Ovary (tissue), 9 donors: ENCODE results near the gene B4GALT5. TPM values are rescaled to one million over a fixed set of nuclear protein-coding genes. Genes with fewer than 3 reads are reported as not detected.
"Not testable (repeated sequence)": the region's sequence is repeated elsewhere in the genome, so short reads cannot be mapped to it uniquely, and the experiment has no call there.

Experiments used
- DNase-seq, 5 donors: peaks; one replicate each; pipeline ENCODE4 v3.0.0-alpha.2; 2019 to 2020
- H3K27ac ChIP-seq, 2 donors: fragments of 200-600 bp; one replicate each; pipeline versions ENCODE4 v1.5.1 to v1.8.0; 2019 to 2022
- H3K27me3 ChIP-seq: fragments of 200-600 bp; one replicate; pipeline ENCODE4 v1.8.0; 2022
- H3K36me3 ChIP-seq: fragments of 200-600 bp; sonication (generic); one replicate; pipeline ENCODE4 v1.5.1; 2019
- H3K4me1 ChIP-seq: one replicate; pipeline ENCODE4 v1.8.1; 2013; ENCODE audit warnings: mild to moderate bottlenecking, moderate library complexity; ENCODE audit not compliant: insufficient read depth
- H3K4me3 ChIP-seq: fragments of 200-600 bp; sonication (generic); one replicate; pipeline ENCODE4 v1.5.1; 2017
- H3K9me3 ChIP-seq, 2 donors: fragments of 200-600 bp in 1 of 2; sonication (generic) in 1 of 2; one replicate each; pipeline versions ENCODE4 v1.5.1 to v1.8.1; 2013 to 2019; ENCODE audit warnings: mild to moderate bottlenecking in 1 of 2, moderate library complexity in 1 of 2
- EP300 ChIP-seq: sonication (generic); formaldehyde crosslinking; IDR thresholded peaks from one replicate; pipeline ENCODE4 v1.6.1; 2017; ENCODE audit warnings: antibody characterized with exemption
- POLR2A ChIP-seq: fragments of 450-650 bp; IDR thresholded peaks from one replicate; pipeline ENCODE4 v1.6.1; 2017; ENCODE audit warnings: antibody characterized with exemption, mild to moderate bottlenecking, moderate library complexity
- WGBS, 3 donors: extraction: QIAGEN DNeasy Blood & Tissue Kit in 1 of 3; methylation state at CpG; one replicate each; pipeline versions ENCODE4 v1.1.5 to v1.1.7; 2013 to 2017; 5-methylcytosine and 5-hydroxymethylcytosine counted together
- intact Hi-C, 4 donors: fragments of 100-400 bp; cut with DNase I; formaldehyde crosslinking; loops; one replicate each; pipeline versions ENCODE4 v1.11.0 to v1.15.1; 2022 to 2023
- polyA plus RNA-seq, 2 donors: library from polyadenylated mRNA; stranded (reverse); fragments of 200-250 nt in 1 of 2; fragments of 350-450 nt in 1 of 2; fragmentation: Illumina TruSeq in 1 of 2; extraction: RNeasy Lipid Tissue Mini Kit (QIAGEN cat#74804) in 1 of 2; gene quantifications; one replicate each; pipeline ENCODE4 v1.2.3, GENCODE V29; 2013 to 2014
- total RNA-seq, 7 donors: library from RNA; depleted of rRNA in 2 of 7; stranded (reverse); fragments of >200 nt in 2 of 7; fragmentation: NEBNext Ultra II Directional in 3 of 7; extraction: Animal tissue kit (Norgen Biotek cat#: 25700) in 3 of 7; gene quantifications; one replicate each; pipeline versions ENCODE4 v1.1.0 to v1.2.4, GENCODE V29; 2016 to 2023
- TF ChIP-seq, protein P1 (sequence below), 3 donors: fragments of 450-650 bp in 2 of 3; fragments of 200-600 bp in 1 of 3; IDR thresholded peaks; one replicate each; pipeline versions ENCODE4 v1.5.1 to v1.8.0; 2016 to 2022; ENCODE audit warnings: antibody characterized with exemption in 3 of 3, mild to moderate bottlenecking in 1 of 3
- donor health status: DM: no; HTN: no; CAD: no; lungs with moderate emphysema.
- donor health status: DM: no; HTN: no; CAD: no.
- donor health status: Bipolar disorder and iron deficiency.
- donor health status: DM: yes; HTN: yes; CAD: no.
- donor health status: DM: no; HTN: no; CAD: no.
- donor health status: DM: yes; HTN: yes; CAD: no.

B4GALT5 gene
- total and polyA plus RNA-seq, 9 donors = 19.0 to 53.6 (median 37.7) TPM

DNA sequence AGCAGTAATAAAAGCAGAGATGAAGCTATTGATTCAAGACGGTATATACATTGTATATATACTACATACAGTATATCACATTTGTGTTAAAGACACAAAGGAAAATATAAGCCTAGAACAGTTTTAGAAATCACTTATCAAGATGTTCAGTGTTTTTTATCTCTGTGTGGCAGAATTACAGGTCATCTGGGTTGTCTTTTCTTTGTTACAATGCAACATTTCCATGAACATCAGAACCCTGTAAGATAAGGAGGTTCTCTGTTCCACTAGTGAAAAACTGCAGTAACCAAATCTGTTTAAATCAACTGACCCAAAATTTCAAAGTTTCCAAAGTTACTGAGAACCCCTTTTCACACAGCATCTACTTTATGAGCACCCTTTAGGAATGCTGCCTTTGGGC is 42.2 kb downstream of the B4GALT5 start:
- intact Hi-C loops = no loop called here
- TF ChIP-seq, protein P1, sequence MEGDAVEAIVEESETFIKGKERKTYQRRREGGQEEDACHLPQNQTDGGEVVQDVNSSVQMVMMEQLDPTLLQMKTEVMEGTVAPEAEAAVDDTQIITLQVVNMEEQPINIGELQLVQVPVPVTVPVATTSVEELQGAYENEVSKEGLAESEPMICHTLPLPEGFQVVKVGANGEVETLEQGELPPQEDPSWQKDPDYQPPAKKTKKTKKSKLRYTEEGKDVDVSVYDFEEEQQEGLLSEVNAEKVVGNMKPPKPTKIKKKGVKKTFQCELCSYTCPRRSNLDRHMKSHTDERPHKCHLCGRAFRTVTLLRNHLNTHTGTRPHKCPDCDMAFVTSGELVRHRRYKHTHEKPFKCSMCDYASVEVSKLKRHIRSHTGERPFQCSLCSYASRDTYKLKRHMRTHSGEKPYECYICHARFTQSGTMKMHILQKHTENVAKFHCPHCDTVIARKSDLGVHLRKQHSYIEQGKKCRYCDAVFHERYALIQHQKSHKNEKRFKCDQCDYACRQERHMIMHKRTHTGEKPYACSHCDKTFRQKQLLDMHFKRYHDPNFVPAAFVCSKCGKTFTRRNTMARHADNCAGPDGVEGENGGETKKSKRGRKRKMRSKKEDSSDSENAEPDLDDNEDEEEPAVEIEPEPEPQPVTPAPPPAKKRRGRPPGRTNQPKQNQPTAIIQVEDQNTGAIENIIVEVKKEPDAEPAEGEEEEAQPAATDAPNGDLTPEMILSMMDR (IDR thresholded peaks at IDR 0.05) = no peak
- TF ChIP-seq EP300 = no peak
- no peak for TF ChIP-seq POLR2A
- no peaks in the 10 kb centered on the region for H3K36me3 ChIP-seq
- H3K4me1 ChIP-seq = peaks cover 10% of the 10 kb centered on the region
- no peak overlapping the region for H3K4me3 ChIP-seq
- no peaks in the 10 kb centered on the region for H3K27me3 ChIP-seq
- DNase-seq = no peak
- no peak overlapping the region for H3K27ac ChIP-seq
- no peaks in the 10 kb centered on the region for H3K9me3 ChIP-seq
- WGBS, 3 donors = 0 to 95% (median 44%) methylated on average over 1 of the region's 1 CpG

DNA sequence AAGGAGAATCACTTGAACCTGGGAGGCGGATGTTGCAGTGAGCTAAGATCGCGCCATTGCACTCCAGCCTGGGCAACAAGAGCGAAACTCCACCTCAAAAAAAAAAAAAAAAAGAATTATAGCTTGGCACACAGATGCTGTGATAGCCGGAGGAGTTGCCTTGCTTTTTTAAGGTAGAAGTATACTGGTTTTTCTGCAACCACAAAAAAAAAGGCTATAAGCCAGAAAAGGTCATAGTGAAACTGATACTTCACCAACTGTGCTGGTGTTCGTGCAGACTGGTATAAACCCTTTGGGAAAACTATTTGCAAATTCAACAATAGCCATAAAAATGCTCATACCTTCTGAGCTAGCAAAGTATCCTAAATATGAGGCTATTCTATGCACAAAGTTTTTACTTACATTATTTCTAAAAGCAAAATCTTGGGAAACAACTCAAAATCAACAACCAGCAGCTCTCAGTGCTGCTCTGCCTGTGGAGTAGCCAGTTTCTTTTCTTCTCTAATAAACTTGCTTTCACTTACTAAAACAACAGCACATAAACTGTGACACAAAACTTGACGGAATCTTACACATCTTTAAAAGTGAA is 44.0 kb downstream of the B4GALT5 start:
- intact Hi-C loops = no loop called here
- H3K4me1 ChIP-seq = peaks cover 8% of the 10 kb centered on the region
- DNase-seq = no peak
- H3K27ac ChIP-seq = no peak overlapping the region
- H3K4me3 ChIP-seq = no peak overlapping the region
- H3K27me3 ChIP-seq = no peaks in the 10 kb centered on the region
- TF ChIP-seq, protein P1 (IDR thresholded peaks at IDR 0.05) = no peak
- TF ChIP-seq EP300 (no peak), POLR2A (no peak)
- H3K9me3 ChIP-seq = no peaks in the 10 kb centered on the region
- H3K36me3 ChIP-seq = no peaks in the 10 kb centered on the region
- whole genome bisulfite sequencing, 3 donors = 58 to 66% (median 65%) methylated on average over 7 of the region's 7 CpGs

DNA sequence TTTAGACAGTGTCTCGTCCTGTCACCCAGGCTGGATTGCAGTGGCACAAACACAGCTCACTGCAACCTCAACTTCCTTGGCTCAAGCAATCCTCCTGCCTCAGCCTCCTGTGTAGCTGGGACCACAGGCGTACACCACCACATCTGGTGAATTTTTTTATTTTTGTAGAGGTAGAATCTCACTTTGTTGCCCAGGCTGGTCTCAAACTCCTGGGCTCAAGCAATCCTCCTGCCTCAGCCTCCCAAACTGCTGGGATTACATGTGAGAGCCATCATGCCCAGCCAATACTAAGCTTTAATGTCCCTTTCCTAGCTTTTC is 44.8 kb downstream of the B4GALT5 start:
- H3K4me3 ChIP-seq, intact Hi-C loops, H3K36me3 ChIP-seq, DNase-seq, H3K27ac ChIP-seq, H3K4me1 ChIP-seq, H3K27me3 ChIP-seq, H3K9me3 ChIP-seq: not testable (repeated sequence)
- 87 to 88% (median 87%) methylated on average over 2 of the region's 2 CpGs for WGBS, 3 donors

DNA sequence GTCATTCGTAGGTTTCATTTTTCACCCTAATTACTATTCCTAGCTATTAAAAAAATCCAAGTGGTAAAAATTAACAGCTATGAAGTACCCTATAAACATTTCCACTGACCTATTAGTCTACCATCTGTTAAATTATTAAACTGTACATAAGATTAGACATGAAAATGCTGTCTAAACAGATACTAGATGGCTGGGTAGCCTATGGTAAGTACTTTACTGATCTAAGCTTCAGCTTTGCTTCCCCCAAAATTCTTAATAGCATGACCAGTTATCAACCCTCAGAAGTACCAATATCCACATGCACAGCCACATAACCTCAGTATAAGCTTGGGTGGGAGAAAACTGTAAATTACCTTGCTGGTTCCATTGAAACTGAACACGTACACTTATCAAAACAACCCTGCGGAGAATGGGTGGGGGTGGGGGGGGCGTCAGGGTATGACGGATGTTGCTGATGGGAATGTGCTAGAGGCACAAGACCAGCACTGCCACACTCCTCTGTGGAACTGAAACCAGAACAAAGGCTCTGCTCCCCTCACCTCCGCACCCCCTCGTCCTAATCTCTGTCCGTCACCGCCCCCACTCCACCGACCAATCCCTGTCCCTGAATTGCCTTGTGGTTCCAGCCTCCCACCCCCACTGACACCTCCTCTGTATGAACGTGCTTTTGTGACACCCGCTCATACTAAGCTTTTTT is 45.3 kb downstream of the B4GALT5 start:
- Histone ChIP-seq H3K27ac (no peak overlapping the region), H3K9me3 (no peaks in the 10 kb centered on the region), H3K27me3 (no peaks in the 10 kb centered on the region), H3K4me1 (peaks cover 5% of the 10 kb centered on the region), H3K4me3 (no peak overlapping the region), H3K36me3 (no peaks in the 10 kb centered on the region)
- TF ChIP-seq POLR2A = no peak
- TF ChIP-seq EP300 = no peak
- TF ChIP-seq, protein P1 (IDR thresholded peaks at IDR 0.05) = no peak
- intact Hi-C loops = no loop called here
- WGBS, 3 donors = 57 to 77% (median 72%) methylated on average over 12 of the region's 12 CpGs
- no peak for DNase-seq

DNA sequence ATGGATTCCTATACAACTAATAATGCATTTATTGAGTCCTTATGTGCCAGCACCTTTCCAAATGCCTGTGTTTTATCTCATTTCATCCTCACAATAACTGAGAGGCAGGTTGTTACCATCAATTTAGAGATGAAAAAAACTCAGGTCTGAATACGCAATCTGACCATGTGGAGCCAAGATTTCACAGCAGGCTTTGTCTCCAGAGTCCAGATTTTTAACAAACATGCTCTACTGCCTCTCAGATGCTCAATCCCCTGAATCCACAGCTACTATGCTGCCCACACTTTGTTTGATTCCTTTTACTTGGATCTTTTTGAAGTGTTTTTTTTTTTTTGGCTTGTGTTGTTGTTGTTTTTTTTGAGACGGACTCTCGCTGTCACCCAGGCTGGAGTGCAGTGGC is 46.8 kb downstream of the B4GALT5 start:
- TF ChIP-seq, protein P1 (IDR thresholded peaks at IDR 0.05) = no peak
- no peak for TF ChIP-seq POLR2A
- TF ChIP-seq EP300 = no peak
- Histone ChIP-seq H3K4me3 (no peak overlapping the region), H3K27ac (no peak overlapping the region), H3K36me3 (no peaks in the 10 kb centered on the region), H3K27me3 (no peaks in the 10 kb centered on the region), H3K4me1 (peaks cover 5% of the 10 kb centered on the region), H3K9me3 (no peaks in the 10 kb centered on the region)
- intact Hi-C loops = no loop called here
- 42 to 54% (median 44%) methylated on average over 3 of the region's 3 CpGs for WGBS, 3 donors
- DNase-seq = no peak
